SK-N-SH (cell line): ENCODE measurements around the gene SH3PXD2A. TPM values are rescaled to one million over a fixed set of nuclear protein-coding genes. Genes with fewer than 3 reads are reported as not detected.

ENCODE experiments used
- CTCF ChIA-PET: fragments of 300-600, 350-600 bp; formaldehyde crosslinking; extraction: SDS; loops from one replicate; lab custom pipeline; 2021; lab: Yijun Ruan, JAX
- POLR2A ChIA-PET: fragments of 350-600 bp; sonication (Branson Sonifier 250); formaldehyde crosslinking; extraction: SDS; loops from one replicate; lab custom pipeline; 2020; ENCODE audit warnings: antibody characterized with exemption, inconsistent platforms; lab: Yijun Ruan, JAX
- DNase-seq: peaks from one replicate; pipeline ENCODE4 v3.0.0; 2012
- H2AFZ ChIP-seq: fragments of 200-600 bp; sonication (generic); 2 replicates; pipeline ENCODE4 v1.8.1; 2016; ENCODE audit warnings: antibody characterized with exemption, mild to moderate bottlenecking, low read depth
- H3F3A ChIP-seq: fragments of 200-600 bp; sonication (generic); replicated peaks from 2 replicates; pipeline ENCODE3; 2016; ENCODE audit warnings: antibody characterized with exemption, mild to moderate bottlenecking; ENCODE audit not compliant: insufficient read depth
- H3K27ac ChIP-seq, 2 experiments: fragments of 200-500 bp in 1 of 2; fragments of 200-600 bp in 1 of 2; sonication (Bioruptor generic) in 1 of 2; sonication (generic), shearing (Covaris generic) in 1 of 2; 2 replicates each; pipeline versions ENCODE4 v1.5.1 to v1.6.1; 2014 to 2016; ENCODE audit warnings: low read depth in 2 of 2, inconsistent platforms in 1 of 2, low read length in 1 of 2, mild to moderate bottlenecking in 1 of 2, mixed read lengths in 1 of 2
- H3K27me3 ChIP-seq: fragments of 200-600 bp; sonication (generic), shearing (Covaris generic); 2 replicates; pipeline ENCODE4 v1.6.1; 2016; ENCODE audit warnings: mixed run types; ENCODE audit not compliant: insufficient read depth
- H3K36me3 ChIP-seq, 2 experiments: fragments of 200-500 bp in 1 of 2; fragments of 200-600 bp in 1 of 2; sonication (Bioruptor generic) in 1 of 2; sonication (generic) in 1 of 2; replicated peaks in 1 of 2; 2 replicates each; pipeline versions ENCODE3 to v1.5.1; 2014 to 2016; ENCODE audit warnings: low read length in 1 of 2, mild to moderate bottlenecking in 1 of 2; ENCODE audit not compliant: insufficient read depth in 2 of 2, control insufficient read depth in 1 of 2
- H3K4me1 ChIP-seq, 2 experiments: fragments of 200-500 bp in 1 of 2; fragments of 200-600 bp in 1 of 2; sonication (Bioruptor generic) in 1 of 2; sonication (generic), shearing (Covaris generic) in 1 of 2; 2 replicates each; pipeline versions ENCODE4 v1.5.1 to v1.6.1; 2014 to 2016; ENCODE audit warnings: low read depth in 1 of 2, low read length in 1 of 2, mixed run types in 1 of 2; ENCODE audit not compliant: insufficient read depth in 2 of 2, control insufficient read depth in 1 of 2
- H3K4me2 ChIP-seq: fragments of 200-600 bp; sonication (generic), shearing (Covaris generic); 2 replicates; pipeline ENCODE4 v1.6.1; 2017; ENCODE audit warnings: mixed run types
- H3K4me3 ChIP-seq, 2 experiments: fragments of 200-500 bp in 1 of 2; fragments of 200-600 bp in 1 of 2; sonication (Bioruptor generic) in 1 of 2; sonication (generic), shearing (Covaris generic) in 1 of 2; 2 replicates each; pipeline versions ENCODE4 v1.5.1 to v1.8.1; 2014 to 2016; ENCODE audit warnings: low read depth in 2 of 2, inconsistent platforms in 1 of 2, low read length in 1 of 2, mild to moderate bottlenecking in 1 of 2, mixed read lengths in 1 of 2, moderate library complexity in 1 of 2
- H3K79me2 ChIP-seq: fragments of 200-600 bp; sonication (generic); 2 replicates; pipeline ENCODE4 v1.8.1; 2017; ENCODE audit warnings: mild to moderate bottlenecking; ENCODE audit not compliant: insufficient read depth
- H3K9ac ChIP-seq: fragments of 200-600 bp; sonication (generic); 2 replicates; pipeline ENCODE4 v1.6.1; 2017; ENCODE audit warnings: mixed run types
- H3K9me2 ChIP-seq: fragments of 200-600 bp; sonication (generic); 2 replicates; pipeline ENCODE4 v1.6.1; 2017; ENCODE audit warnings: mixed run types
- H3K9me3 ChIP-seq: fragments of 200-600 bp; sonication (generic); 2 replicates; pipeline ENCODE4 v1.6.1; 2017; ENCODE audit warnings: mixed run types, mild to moderate bottlenecking, moderate library complexity
- H4K20me1 ChIP-seq: fragments of 200-600 bp; sonication (generic); 2 replicates; pipeline ENCODE4 v1.6.1; 2017; ENCODE audit warnings: mild to moderate bottlenecking, mixed run types; ENCODE audit not compliant: insufficient read depth
- ELF1 ChIP-seq: IDR thresholded peaks from 2 replicates; pipeline ENCODE4 v1.4.0; 2012
- FOSL2 ChIP-seq: IDR thresholded peaks from 2 replicates; pipeline ENCODE4 v1.4.0; 2012; ENCODE audit warnings: low read depth, mild to moderate bottlenecking, moderate library complexity, borderline replicate concordance
- FOXM1 ChIP-seq: IDR thresholded peaks from 2 replicates; pipeline ENCODE4 v1.4.0; 2012; ENCODE audit warnings: low read depth, mild to moderate bottlenecking
- MEF2A ChIP-seq: IDR thresholded peaks from 2 replicates; pipeline ENCODE4 v1.4.0; 2012; ENCODE audit warnings: low read depth, borderline replicate concordance
- RAD21 ChIP-seq: IDR thresholded peaks from 2 replicates; pipeline ENCODE4 v1.6.1; 2012; ENCODE audit warnings: mild to moderate bottlenecking, low read length
- SMC3 ChIP-seq: IDR thresholded peaks from 2 replicates; pipeline ENCODE4 v1.6.1; 2012; ENCODE audit warnings: low read depth, low read length, improper control_type of control experiment
- TCF12 ChIP-seq: IDR thresholded peaks from 2 replicates; pipeline ENCODE4 v1.4.0; 2012
- TEAD4 ChIP-seq: IDR thresholded peaks from 2 replicates; pipeline ENCODE4 v1.4.0; 2012; ENCODE audit warnings: mild to moderate bottlenecking, borderline replicate concordance; ENCODE audit not compliant: insufficient read depth
- YY1 ChIP-seq: IDR thresholded peaks from 2 replicates; pipeline ENCODE4 v1.4.0; 2012; ENCODE audit warnings: low read depth, mild to moderate bottlenecking
- whole genome bisulfite sequencing: methylation state at CpG from one replicate; pipeline ENCODE4 v1.1.6; 2017; ENCODE audit warnings: low lambda C conversion rate; 5-methylcytosine and 5-hydroxymethylcytosine counted together
- polyA plus RNA-seq, 3 experiments: library from polyadenylated mRNA; depleted of rRNA; stranded (reverse); fragments of >200 nt; gene quantifications; 2 replicates each; pipeline ENCODE4 v1.2.3, GENCODE V29; 2012
- TF ChIP-seq, protein P1 (sequence below): fragments of 200-600 bp; sonication (generic); IDR thresholded peaks from 2 replicates; pipeline ENCODE4 v1.6.1; 2017; ENCODE audit warnings: antibody characterized with exemption, mild to moderate bottlenecking, moderate library complexity
- TF ChIP-seq, protein P2 (sequence below): IDR thresholded peaks from 2 replicates; pipeline ENCODE4 v1.4.0; 2012; ENCODE audit warnings: low read depth, borderline replicate concordance

The SH3PXD2A gene
- polyA plus RNA-seq, 1 of the 3 experiments (the other 2 are of a cell fraction), result 2.5 TPM

DNA sequence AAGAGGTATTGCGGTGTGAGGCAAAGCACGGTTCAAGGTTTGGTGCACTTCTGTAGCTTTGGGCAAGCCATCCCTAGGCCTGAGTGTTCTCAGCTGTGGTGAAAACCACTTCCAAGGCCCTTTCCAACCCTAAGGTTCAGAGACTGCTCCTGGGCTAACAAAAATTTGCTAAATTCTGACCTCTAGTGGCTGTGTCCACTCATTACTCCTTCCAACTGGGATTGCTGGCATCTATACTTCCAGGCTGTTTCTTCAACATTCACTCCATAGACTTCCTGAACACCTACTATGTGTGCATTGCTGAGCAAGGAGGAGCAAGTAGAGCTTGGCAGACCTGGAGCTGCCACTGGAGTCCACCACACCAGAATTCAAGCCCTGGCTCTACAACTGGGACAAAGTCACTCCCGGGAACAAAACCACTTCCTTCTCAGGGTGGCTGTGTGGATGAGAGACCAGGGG lies 29.3 kb upstream of the SH3PXD2A start:
- CTCF ChIA-PET, result interaction anchor here (0.6 to 5.0 kb wide), 61 partner anchors 10 to 391 kb away, joined by 3 to 134 read pairs (median 4); partner anchors contain the start of genes SH3PXD2A and STN1
- Histone ChIP-seq H3K9me2 (no peaks in the 10 kb centered on the region), H3K9ac (no peak overlapping the region), H2AFZ (no peak overlapping the region), H3K4me1 (peaks cover 18 to 26% of the 10 kb centered on the region in 2 experiments; a peak in 2 of 4 replicates), H3K36me3 (peaks cover 26 to 58% of the 10 kb centered on the region in 2 experiments), H3K9me3 (no peaks in the 10 kb centered on the region), H3K27ac (no peak overlapping the region), H3K4me3 (no peak overlapping the region; a peak in 1 of 4 replicates), H3F3A (peaks cover 12% of the 10 kb centered on the region), H4K20me1 (no peaks in the 10 kb centered on the region), H3K79me2 (no peaks in the 10 kb centered on the region), H3K27me3 (no peaks in the 10 kb centered on the region), H3K4me2 (no peak overlapping the region)
- WGBS, result 44% methylated on average over 2 of the region's 3 CpGs
- DNase-seq, result peak; percentile 68
- POLR2A ChIA-PET, result no interaction called here
- TF ChIP-seq FOSL2 (no peak), FOXM1 (no peak), RAD21 (peak; percentile 92), SMC3 (peak; percentile 89)
- TF ChIP-seq, protein P1, sequence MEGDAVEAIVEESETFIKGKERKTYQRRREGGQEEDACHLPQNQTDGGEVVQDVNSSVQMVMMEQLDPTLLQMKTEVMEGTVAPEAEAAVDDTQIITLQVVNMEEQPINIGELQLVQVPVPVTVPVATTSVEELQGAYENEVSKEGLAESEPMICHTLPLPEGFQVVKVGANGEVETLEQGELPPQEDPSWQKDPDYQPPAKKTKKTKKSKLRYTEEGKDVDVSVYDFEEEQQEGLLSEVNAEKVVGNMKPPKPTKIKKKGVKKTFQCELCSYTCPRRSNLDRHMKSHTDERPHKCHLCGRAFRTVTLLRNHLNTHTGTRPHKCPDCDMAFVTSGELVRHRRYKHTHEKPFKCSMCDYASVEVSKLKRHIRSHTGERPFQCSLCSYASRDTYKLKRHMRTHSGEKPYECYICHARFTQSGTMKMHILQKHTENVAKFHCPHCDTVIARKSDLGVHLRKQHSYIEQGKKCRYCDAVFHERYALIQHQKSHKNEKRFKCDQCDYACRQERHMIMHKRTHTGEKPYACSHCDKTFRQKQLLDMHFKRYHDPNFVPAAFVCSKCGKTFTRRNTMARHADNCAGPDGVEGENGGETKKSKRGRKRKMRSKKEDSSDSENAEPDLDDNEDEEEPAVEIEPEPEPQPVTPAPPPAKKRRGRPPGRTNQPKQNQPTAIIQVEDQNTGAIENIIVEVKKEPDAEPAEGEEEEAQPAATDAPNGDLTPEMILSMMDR, result peak; percentile 81
- TF ChIP-seq, protein P2, sequence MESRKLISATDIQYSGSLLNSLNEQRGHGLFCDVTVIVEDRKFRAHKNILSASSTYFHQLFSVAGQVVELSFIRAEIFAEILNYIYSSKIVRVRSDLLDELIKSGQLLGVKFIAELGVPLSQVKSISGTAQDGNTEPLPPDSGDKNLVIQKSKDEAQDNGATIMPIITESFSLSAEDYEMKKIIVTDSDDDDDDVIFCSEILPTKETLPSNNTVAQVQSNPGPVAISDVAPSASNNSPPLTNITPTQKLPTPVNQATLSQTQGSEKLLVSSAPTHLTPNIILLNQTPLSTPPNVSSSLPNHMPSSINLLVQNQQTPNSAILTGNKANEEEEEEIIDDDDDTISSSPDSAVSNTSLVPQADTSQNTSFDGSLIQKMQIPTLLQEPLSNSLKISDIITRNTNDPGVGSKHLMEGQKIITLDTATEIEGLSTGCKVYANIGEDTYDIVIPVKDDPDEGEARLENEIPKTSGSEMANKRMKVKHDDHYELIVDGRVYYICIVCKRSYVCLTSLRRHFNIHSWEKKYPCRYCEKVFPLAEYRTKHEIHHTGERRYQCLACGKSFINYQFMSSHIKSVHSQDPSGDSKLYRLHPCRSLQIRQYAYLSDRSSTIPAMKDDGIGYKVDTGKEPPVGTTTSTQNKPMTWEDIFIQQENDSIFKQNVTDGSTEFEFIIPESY, result no peak

DNA sequence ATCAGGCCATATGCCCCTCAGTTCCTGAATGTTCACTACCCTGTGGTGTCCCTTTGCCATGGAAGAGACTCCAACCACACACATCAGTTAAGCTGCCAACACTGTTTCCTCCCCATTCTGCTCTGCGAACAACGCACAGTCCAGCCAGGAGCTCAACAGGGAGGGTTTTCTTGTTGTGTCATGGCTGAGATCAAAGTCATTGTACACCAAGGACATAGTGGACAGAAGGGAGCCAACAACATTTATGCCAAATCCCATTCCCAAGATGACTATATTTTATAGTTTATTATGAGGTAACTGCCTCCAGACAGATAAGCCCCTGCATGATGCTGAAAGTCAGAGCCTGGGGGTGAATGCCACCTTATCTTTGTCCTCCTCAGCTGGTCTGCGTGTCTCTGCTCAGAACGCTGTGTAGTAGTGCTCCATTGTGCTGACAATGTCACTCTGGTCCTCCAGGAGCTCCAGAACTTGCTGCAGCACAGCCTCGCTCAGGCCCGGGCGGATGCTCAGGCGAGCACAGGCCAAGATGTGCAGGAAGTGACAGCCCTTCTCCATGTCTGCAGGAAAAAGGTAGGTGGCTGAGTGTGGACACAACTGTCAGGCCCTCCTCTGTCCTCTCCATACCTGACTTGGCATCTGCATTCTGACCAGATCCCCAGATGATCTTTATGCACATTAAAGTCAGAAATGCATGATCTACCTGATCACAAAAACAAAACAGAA lies 27.1 kb upstream of the SH3PXD2A start:
- Histone ChIP-seq H4K20me1 (no peaks in the 10 kb centered on the region), H3K4me2 (no peak overlapping the region), H3F3A (no peaks in the 10 kb centered on the region), H3K4me1 (peaks cover 2 to 18% of the 10 kb centered on the region in 2 experiments; a peak in 2 of 4 replicates), H3K9ac (no peak overlapping the region), H3K36me3 (peaks cover 30 to 68% of the 10 kb centered on the region in 2 experiments), H3K4me3 (no peak overlapping the region), H3K9me3 (no peaks in the 10 kb centered on the region), H3K27ac (peak overlapping the region in 1 of 2 experiments; percentile 43; a peak in 2 of 4 replicates), H3K9me2 (no peaks in the 10 kb centered on the region), H3K79me2 (no peaks in the 10 kb centered on the region), H2AFZ (no peak overlapping the region), H3K27me3 (no peaks in the 10 kb centered on the region)
- TF ChIP-seq MEF2A (no peak), YY1 (no peak), TEAD4 (no peak), ELF1 (no peak), TCF12 (no peak)
- peak; percentile 27 for DNase-seq
- 98% methylated on average over 8 of the region's 8 CpGs for WGBS
- ChIA-PET POLR2A (interaction anchor here (0.7 kb wide), 1 partner anchor 177 kb away, joined by 3 read pairs; no protein-coding TSS in a partner anchor), CTCF (interaction anchor here (0.8 to 5.0 kb wide), 6 partner anchors 8 to 296 kb away, joined by 3 to 134 read pairs (median 4); no protein-coding TSS in a partner anchor)
